Ovary (tissue), 9 donors: ENCODE results near the gene COX4I1. TPM values are rescaled to one million over a fixed set of nuclear protein-coding genes. Genes with fewer than 3 reads are reported as not detected.

Source experiments
- DNase-seq, 5 donors: peaks; one replicate each; pipeline ENCODE4 v3.0.0-alpha.2; 2019 to 2020
- H3K27ac ChIP-seq, 2 donors: fragments of 200-600 bp; one replicate each; pipeline versions ENCODE4 v1.5.1 to v1.8.0; 2019 to 2022
- H3K27me3 ChIP-seq: fragments of 200-600 bp; one replicate; pipeline ENCODE4 v1.8.0; 2022
- H3K36me3 ChIP-seq: fragments of 200-600 bp; sonication (generic); one replicate; pipeline ENCODE4 v1.5.1; 2019
- H3K4me1 ChIP-seq: one replicate; pipeline ENCODE4 v1.8.1; 2013; ENCODE audit warnings: mild to moderate bottlenecking, moderate library complexity; ENCODE audit not compliant: insufficient read depth
- H3K4me3 ChIP-seq: fragments of 200-600 bp; sonication (generic); one replicate; pipeline ENCODE4 v1.5.1; 2017
- H3K9me3 ChIP-seq, 2 donors: fragments of 200-600 bp in 1 of 2; sonication (generic) in 1 of 2; one replicate each; pipeline versions ENCODE4 v1.5.1 to v1.8.1; 2013 to 2019; ENCODE audit warnings: mild to moderate bottlenecking in 1 of 2, moderate library complexity in 1 of 2
- EP300 ChIP-seq: sonication (generic); formaldehyde crosslinking; IDR thresholded peaks from one replicate; pipeline ENCODE4 v1.6.1; 2017; ENCODE audit warnings: antibody characterized with exemption
- POLR2A ChIP-seq: fragments of 450-650 bp; IDR thresholded peaks from one replicate; pipeline ENCODE4 v1.6.1; 2017; ENCODE audit warnings: antibody characterized with exemption, mild to moderate bottlenecking, moderate library complexity
- WGBS, 3 donors: extraction: QIAGEN DNeasy Blood & Tissue Kit in 1 of 3; methylation state at CpG; one replicate each; pipeline versions ENCODE4 v1.1.5 to v1.1.7; 2013 to 2017; 5-methylcytosine and 5-hydroxymethylcytosine counted together
- intact Hi-C, 4 donors: fragments of 100-400 bp; cut with DNase I; formaldehyde crosslinking; loops; one replicate each; pipeline versions ENCODE4 v1.11.0 to v1.15.1; 2022 to 2023
- polyA plus RNA-seq, 2 donors: library from polyadenylated mRNA; stranded (reverse); fragments of 200-250 nt in 1 of 2; fragments of 350-450 nt in 1 of 2; fragmentation: Illumina TruSeq in 1 of 2; extraction: RNeasy Lipid Tissue Mini Kit (QIAGEN cat#74804) in 1 of 2; gene quantifications; one replicate each; pipeline ENCODE4 v1.2.3, GENCODE V29; 2013 to 2014
- total RNA-seq, 7 donors: library from RNA; depleted of rRNA in 2 of 7; stranded (reverse); fragments of >200 nt in 2 of 7; fragmentation: NEBNext Ultra II Directional in 3 of 7; extraction: Animal tissue kit (Norgen Biotek cat#: 25700) in 3 of 7; gene quantifications; one replicate each; pipeline versions ENCODE4 v1.1.0 to v1.2.4, GENCODE V29; 2016 to 2023
- TF ChIP-seq, protein P1 (sequence below), 3 donors: fragments of 450-650 bp in 2 of 3; fragments of 200-600 bp in 1 of 3; IDR thresholded peaks; one replicate each; pipeline versions ENCODE4 v1.5.1 to v1.8.0; 2016 to 2022; ENCODE audit warnings: antibody characterized with exemption in 3 of 3, mild to moderate bottlenecking in 1 of 3
- donor health status: DM: no; HTN: no; CAD: no; lungs with moderate emphysema.
- donor health status: DM: no; HTN: no; CAD: no.
- donor health status: Bipolar disorder and iron deficiency.
- donor health status: DM: yes; HTN: yes; CAD: no.
- donor health status: DM: no; HTN: no; CAD: no.
- donor health status: DM: yes; HTN: yes; CAD: no.

COX4I1 gene
- total and polyA plus RNA-seq, 9 donors = 378 to 750 (median 471) TPM

DNA sequence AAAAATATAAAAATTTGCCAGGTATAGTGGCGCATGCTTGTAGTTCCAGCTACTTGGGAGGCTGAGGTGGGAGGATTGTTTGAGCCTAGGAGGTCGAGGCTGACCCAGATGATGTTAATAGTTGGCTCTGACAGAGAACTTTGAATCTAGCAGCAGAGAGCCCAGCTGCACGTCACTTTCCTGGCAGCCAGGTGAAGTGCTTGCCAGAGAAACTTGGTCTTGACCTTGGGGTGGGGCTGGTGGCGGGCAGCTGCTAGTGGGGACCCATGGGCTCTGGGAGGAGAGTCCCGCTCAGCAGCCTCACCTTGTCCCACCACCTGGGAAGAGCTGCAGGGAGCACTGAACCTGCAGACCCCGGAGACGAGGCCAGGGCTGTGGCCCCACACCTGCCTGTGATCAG, 45.5 kb upstream of the COX4I1 start:
- no peaks in the 10 kb centered on the region for H3K36me3 ChIP-seq
- peaks cover 5% of the 10 kb centered on the region for H3K4me1 ChIP-seq
- intact Hi-C loops = no loop called here
- 72 to 83% (median 76%) methylated on average over 7 of the region's 7 CpGs for WGBS, 3 donors
- no peaks in the 10 kb centered on the region for H3K27me3 ChIP-seq
- no peaks in the 10 kb centered on the region for H3K9me3 ChIP-seq
- H3K4me3 ChIP-seq = no peak overlapping the region
- DNase-seq = no peak
- no peak overlapping the region for H3K27ac ChIP-seq
- TF ChIP-seq, protein P1, sequence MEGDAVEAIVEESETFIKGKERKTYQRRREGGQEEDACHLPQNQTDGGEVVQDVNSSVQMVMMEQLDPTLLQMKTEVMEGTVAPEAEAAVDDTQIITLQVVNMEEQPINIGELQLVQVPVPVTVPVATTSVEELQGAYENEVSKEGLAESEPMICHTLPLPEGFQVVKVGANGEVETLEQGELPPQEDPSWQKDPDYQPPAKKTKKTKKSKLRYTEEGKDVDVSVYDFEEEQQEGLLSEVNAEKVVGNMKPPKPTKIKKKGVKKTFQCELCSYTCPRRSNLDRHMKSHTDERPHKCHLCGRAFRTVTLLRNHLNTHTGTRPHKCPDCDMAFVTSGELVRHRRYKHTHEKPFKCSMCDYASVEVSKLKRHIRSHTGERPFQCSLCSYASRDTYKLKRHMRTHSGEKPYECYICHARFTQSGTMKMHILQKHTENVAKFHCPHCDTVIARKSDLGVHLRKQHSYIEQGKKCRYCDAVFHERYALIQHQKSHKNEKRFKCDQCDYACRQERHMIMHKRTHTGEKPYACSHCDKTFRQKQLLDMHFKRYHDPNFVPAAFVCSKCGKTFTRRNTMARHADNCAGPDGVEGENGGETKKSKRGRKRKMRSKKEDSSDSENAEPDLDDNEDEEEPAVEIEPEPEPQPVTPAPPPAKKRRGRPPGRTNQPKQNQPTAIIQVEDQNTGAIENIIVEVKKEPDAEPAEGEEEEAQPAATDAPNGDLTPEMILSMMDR (IDR thresholded peaks at IDR 0.05) = no peak
- TF ChIP-seq POLR2A = no peak
- TF ChIP-seq EP300 = no peak

DNA sequence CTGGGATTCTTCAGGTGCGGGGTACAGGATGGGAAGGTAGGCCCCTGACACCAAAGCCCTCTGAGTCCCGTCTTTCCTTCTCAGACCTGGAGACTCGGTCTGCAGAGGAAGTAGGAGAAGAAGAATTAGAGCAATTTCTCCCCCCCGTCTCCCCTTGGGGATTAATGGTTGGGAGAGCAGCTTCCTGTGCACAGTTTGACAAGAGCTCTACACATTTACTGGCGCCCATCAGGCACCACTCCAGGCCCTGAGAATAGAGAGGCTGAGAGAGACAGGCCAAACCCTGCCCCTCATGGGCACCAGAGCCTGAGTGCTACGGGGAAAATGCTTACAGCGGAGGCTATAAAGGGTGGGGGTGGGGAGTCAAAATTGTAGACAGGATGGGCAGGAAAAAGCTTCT, 45.1 kb upstream of the COX4I1 start:
- Histone ChIP-seq H3K36me3 (no peaks in the 10 kb centered on the region), H3K4me3 (no peak overlapping the region), H3K27ac (no peak overlapping the region), H3K4me1 (peaks cover 5% of the 10 kb centered on the region), H3K9me3 (no peaks in the 10 kb centered on the region), H3K27me3 (no peaks in the 10 kb centered on the region)
- no peak for DNase-seq
- 68 to 84% (median 74%) methylated on average over 7 of the region's 7 CpGs for WGBS, 3 donors
- TF ChIP-seq POLR2A (no peak), EP300 (no peak)
- TF ChIP-seq, protein P1 (IDR thresholded peaks at IDR 0.05) = no peak
- intact Hi-C loops = no loop called here

DNA sequence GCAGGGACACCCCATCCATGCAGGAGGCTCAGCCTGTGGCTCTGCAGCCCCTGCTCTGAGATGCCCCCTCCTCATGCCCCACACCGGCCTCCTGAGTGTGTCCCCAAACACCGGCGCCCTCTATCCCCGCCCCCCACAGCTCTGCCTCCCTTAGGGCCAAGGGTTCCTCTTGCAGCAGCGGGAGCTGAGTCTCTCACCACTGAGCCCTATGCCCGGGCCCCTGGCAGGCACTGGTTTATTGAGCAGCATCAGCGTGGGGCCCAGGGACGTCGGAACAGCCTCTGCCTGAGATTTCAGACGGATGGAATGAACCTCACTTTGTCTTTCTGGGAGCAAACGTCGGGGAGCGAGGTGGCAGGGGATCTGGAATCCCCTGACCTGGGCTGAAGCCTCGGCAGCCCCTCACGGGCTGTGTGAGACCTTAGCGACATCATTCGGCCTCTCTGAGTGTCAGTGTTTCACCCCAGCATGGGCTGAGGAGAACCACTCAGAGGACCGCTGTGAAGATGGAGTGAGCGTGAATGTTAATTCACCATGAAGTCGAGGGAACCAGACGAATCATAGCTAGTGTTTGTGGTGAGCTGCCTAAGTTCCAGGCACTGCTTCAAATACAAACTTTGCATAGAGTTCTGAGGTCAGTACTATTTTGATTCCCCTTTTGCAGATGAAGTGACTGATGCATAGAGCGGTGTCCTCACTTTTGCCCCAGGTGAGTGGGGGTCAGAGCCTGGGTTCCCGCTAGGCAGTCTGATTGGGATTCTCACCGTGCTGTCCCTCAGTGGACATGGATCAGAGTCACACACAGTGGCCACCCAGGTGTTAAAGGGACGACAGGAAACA, 43.3 kb upstream of the COX4I1 start:
- DNase-seq = no peak
- Histone ChIP-seq H3K4me1 (no peaks in the 10 kb centered on the region), H3K4me3 (no peak overlapping the region), H3K36me3 (no peaks in the 10 kb centered on the region), H3K9me3 (no peaks in the 10 kb centered on the region), H3K27ac (no peak overlapping the region), H3K27me3 (no peaks in the 10 kb centered on the region)
- TF ChIP-seq EP300 = no peak
- intact Hi-C loops = no loop called here
- 66 to 70% (median 67%) methylated on average over 25 of the region's 25 CpGs for WGBS, 3 donors

DNA sequence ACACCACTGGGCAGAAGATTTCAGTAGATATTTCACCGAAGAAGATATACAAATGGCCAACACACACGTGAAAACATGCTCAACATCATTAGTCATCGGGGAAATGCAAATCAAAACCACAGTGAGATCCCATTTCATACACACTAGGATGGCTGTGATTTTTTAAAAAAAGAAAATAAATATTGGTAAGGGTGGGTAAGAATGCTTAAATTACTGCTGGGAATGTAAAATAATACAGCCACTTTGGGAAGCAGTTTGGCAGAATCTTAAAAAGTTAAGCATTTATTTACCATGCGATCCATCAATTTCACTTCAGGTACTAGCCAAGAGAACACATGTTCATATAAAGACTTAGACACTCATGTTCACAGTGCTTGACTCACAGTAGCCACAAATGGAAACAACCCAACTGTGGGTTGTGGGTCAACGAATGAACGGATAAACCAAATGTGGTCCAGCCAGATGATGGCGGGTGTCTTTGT, 42.1 kb upstream of the COX4I1 start:
- WGBS, 3 donors = 63 to 75% (median 67%) methylated on average over 7 of the region's 7 CpGs

More for the DNA sequence above, 42.1 kb upstream of the COX4I1 start:
- Histone ChIP-seq H3K4me1 (no peaks in the 10 kb centered on the region), H3K4me3 (no peak overlapping the region), H3K36me3 (no peaks in the 10 kb centered on the region), H3K27ac (no peak overlapping the region), H3K27me3 (no peaks in the 10 kb centered on the region), H3K9me3 (no peaks in the 10 kb centered on the region)
- intact Hi-C loops = no loop called here
- TF ChIP-seq POLR2A (no peak), EP300 (no peak)
- TF ChIP-seq, protein P1 (IDR thresholded peaks at IDR 0.05) = no peak
- no peak for DNase-seq
